Astrocyte (in vitro differentiated cells and primary cell): ENCODE results near the gene CALB2. TPM values are rescaled to one million over a fixed set of nuclear protein-coding genes. Genes with fewer than 3 reads are reported as not detected.

Experiments
- DNase-seq: peaks from one replicate; pipeline ENCODE4 v3.0.0-alpha.2; 2010; ENCODE audit warnings: low read depth
- FAIRE-seq: peaks from 2 replicates; lab custom pipeline; 2011; peaks lifted over from hg19 to GRCh38; lab: Jason Lieb, UNC
- H2AFZ ChIP-seq: 2 replicates; pipeline ENCODE4 v1.6.0; 2012; ENCODE audit warnings: low read depth, low read length, inconsistent platforms
- H3K27ac ChIP-seq: 2 replicates; pipeline ENCODE4 v1.5.1; 2011; ENCODE audit warnings: low read depth, low read length, inconsistent platforms
- H3K27me3 ChIP-seq: 2 replicates; pipeline ENCODE4 v1.6.0; 2011; ENCODE audit warnings: low read length, inconsistent platforms; ENCODE audit not compliant: insufficient read depth
- H3K36me3 ChIP-seq: 2 replicates; pipeline ENCODE4 v1.5.1; 2011; ENCODE audit warnings: low read length, inconsistent platforms; ENCODE audit not compliant: insufficient read depth
- H3K4me1 ChIP-seq: 2 replicates; pipeline ENCODE4 v1.5.1; 2011; ENCODE audit warnings: low read length, inconsistent platforms; ENCODE audit not compliant: insufficient read depth
- H3K4me2 ChIP-seq: 2 replicates; pipeline ENCODE4 v1.6.0; 2012; ENCODE audit warnings: low read length, inconsistent platforms
- H3K4me3 ChIP-seq: 2 replicates; pipeline ENCODE4 v1.5.1; 2011; ENCODE audit warnings: low read depth, mild to moderate bottlenecking, low read length, inconsistent platforms; ENCODE audit not compliant: insufficient read depth
- H3K79me2 ChIP-seq: 2 replicates; pipeline ENCODE4 v1.6.0; 2012; ENCODE audit warnings: mild to moderate bottlenecking, low read length, inconsistent platforms; ENCODE audit not compliant: insufficient read depth
- H3K9ac ChIP-seq: 2 replicates; pipeline ENCODE4 v1.6.0; 2012; ENCODE audit warnings: mild to moderate bottlenecking, low read length, inconsistent platforms
- H3K9me3 ChIP-seq: 2 replicates; pipeline ENCODE4 v1.5.1; 2012; ENCODE audit warnings: low read depth, mild to moderate bottlenecking, low read length, inconsistent platforms; ENCODE audit not compliant: insufficient read depth
- H4K20me1 ChIP-seq: 2 replicates; pipeline ENCODE4 v1.6.0; 2012; ENCODE audit warnings: low read length, inconsistent platforms; ENCODE audit not compliant: insufficient read depth
- H3K27ac Mint-ChIP-seq: one replicate; pipeline ENCODE4 v1.8.0; 2021; ENCODE audit warnings: mild to moderate bottlenecking, mixed read lengths; ENCODE audit not compliant: unreplicated experiment
- H3K27me3 Mint-ChIP-seq: one replicate; pipeline ENCODE4 v1.8.0; 2021; ENCODE audit warnings: low read depth, mixed read lengths; ENCODE audit not compliant: unreplicated experiment
- H3K36me3 Mint-ChIP-seq: one replicate; pipeline ENCODE4 v1.8.0; 2021; ENCODE audit warnings: low read depth, mixed read lengths; ENCODE audit not compliant: unreplicated experiment
- H3K4me1 Mint-ChIP-seq: one replicate; pipeline ENCODE4 v1.8.0; 2021; ENCODE audit warnings: low read depth, mixed read lengths; ENCODE audit not compliant: unreplicated experiment
- H3K4me3 Mint-ChIP-seq: one replicate; pipeline ENCODE4 v1.8.0; 2021; ENCODE audit warnings: mild to moderate bottlenecking, moderate library complexity, mixed read lengths; ENCODE audit not compliant: unreplicated experiment
- H3K9me3 Mint-ChIP-seq: one replicate; pipeline ENCODE4 v1.8.0; 2021; ENCODE audit warnings: mild to moderate bottlenecking, mixed read lengths; ENCODE audit not compliant: unreplicated experiment
- EZH2 ChIP-seq: IDR thresholded peaks from 2 replicates; pipeline ENCODE4 v1.6.1; 2012; ENCODE audit warnings: mild to moderate bottlenecking, low read length, inconsistent platforms; ENCODE audit not compliant: insufficient read depth
- total RNA-seq: library from RNA; stranded (reverse); gene quantifications from 2 replicates; pipeline ENCODE4 v1.2.1, GENCODE V29; 2021
- TF ChIP-seq, protein P1 (sequence below): IDR thresholded peaks from 2 replicates; pipeline ENCODE4 v1.5.1; 2011; ENCODE audit warnings: low read depth, mild to moderate bottlenecking, inconsistent platforms, low read length, moderate library complexity; ENCODE audit not compliant: insufficient read depth

Gene CALB2
- total RNA-seq, 1 donor from 2014 or later = 4.2 TPM

GRCh38 chr16:71365021-71365420 is 6.5 kb downstream of the CALB2 start:
- no peaks in the 10 kb centered on the region for H3K36me3 Mint-ChIP-seq
- no peaks in the 10 kb centered on the region for H3K9me3 ChIP-seq
- TF ChIP-seq, protein P1, sequence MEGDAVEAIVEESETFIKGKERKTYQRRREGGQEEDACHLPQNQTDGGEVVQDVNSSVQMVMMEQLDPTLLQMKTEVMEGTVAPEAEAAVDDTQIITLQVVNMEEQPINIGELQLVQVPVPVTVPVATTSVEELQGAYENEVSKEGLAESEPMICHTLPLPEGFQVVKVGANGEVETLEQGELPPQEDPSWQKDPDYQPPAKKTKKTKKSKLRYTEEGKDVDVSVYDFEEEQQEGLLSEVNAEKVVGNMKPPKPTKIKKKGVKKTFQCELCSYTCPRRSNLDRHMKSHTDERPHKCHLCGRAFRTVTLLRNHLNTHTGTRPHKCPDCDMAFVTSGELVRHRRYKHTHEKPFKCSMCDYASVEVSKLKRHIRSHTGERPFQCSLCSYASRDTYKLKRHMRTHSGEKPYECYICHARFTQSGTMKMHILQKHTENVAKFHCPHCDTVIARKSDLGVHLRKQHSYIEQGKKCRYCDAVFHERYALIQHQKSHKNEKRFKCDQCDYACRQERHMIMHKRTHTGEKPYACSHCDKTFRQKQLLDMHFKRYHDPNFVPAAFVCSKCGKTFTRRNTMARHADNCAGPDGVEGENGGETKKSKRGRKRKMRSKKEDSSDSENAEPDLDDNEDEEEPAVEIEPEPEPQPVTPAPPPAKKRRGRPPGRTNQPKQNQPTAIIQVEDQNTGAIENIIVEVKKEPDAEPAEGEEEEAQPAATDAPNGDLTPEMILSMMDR = no peak
- TF ChIP-seq EZH2 = no peak
- H3K4me3 ChIP-seq = no peak overlapping the region
- no peaks in the 10 kb centered on the region for H3K79me2 ChIP-seq
- FAIRE-seq (no peak), DNase-seq (no peak)
- peaks cover 9% of the 10 kb centered on the region for H3K4me1 ChIP-seq
- H3K27ac Mint-ChIP-seq = no peak overlapping the region
- no peak overlapping the region for H3K27ac ChIP-seq
- no peaks in the 10 kb centered on the region for H3K36me3 ChIP-seq
- peaks cover 17% of the 10 kb centered on the region for H3K27me3 Mint-ChIP-seq
- no peak overlapping the region for H3K4me2 ChIP-seq
- H3K4me1 Mint-ChIP-seq = peaks cover 7% of the 10 kb centered on the region
- no peaks in the 10 kb centered on the region for H3K9me3 Mint-ChIP-seq
- H2AFZ ChIP-seq = no peak overlapping the region
- H3K27me3 ChIP-seq = peaks cover 2% of the 10 kb centered on the region
- no peak overlapping the region for H3K9ac ChIP-seq
- H4K20me1 ChIP-seq = no peaks in the 10 kb centered on the region
- no peak overlapping the region for H3K4me3 Mint-ChIP-seq

- TF ChIP-seq, protein P1 = peak; percentile 43
- no peak for TF ChIP-seq EZH2
- FAIRE-seq = no peak
- Histone ChIP-seq H3K4me1 (no peaks in the 10 kb centered on the region), H3K4me3 (no peak overlapping the region), H3K27ac (no peak overlapping the region), H3K27me3 (peaks cover 2% of the 10 kb centered on the region), H3K36me3 (no peaks in the 10 kb centered on the region), H2AFZ (no peak overlapping the region), H3K79me2 (no peaks in the 10 kb centered on the region), H3K9me3 (no peaks in the 10 kb centered on the region), H4K20me1 (no peaks in the 10 kb centered on the region), H3K4me2 (no peak overlapping the region), H3K9ac (no peak overlapping the region)
- H3K27me3 Mint-ChIP-seq = peaks cover 20% of the 10 kb centered on the region
- no peaks in the 10 kb centered on the region for H3K36me3 Mint-ChIP-seq
- H3K4me1 Mint-ChIP-seq = no peaks in the 10 kb centered on the region
- H3K4me3 Mint-ChIP-seq = no peak overlapping the region
- H3K9me3 Mint-ChIP-seq = no peaks in the 10 kb centered on the region
- no peak overlapping the region for H3K27ac Mint-ChIP-seq
- no peak for DNase-seq
Observed at GRCh38 chr16:71367241-71367976, 8.9 kb downstream of the CALB2 start.

GRCh38 chr16:71368958-71369357 is 10.4 kb downstream of the CALB2 start:
- Histone ChIP-seq H3K4me3 (no peak overlapping the region), H3K79me2 (no peaks in the 10 kb centered on the region), H3K9ac (no peak overlapping the region), H4K20me1 (no peaks in the 10 kb centered on the region), H3K27me3 (peaks cover 2% of the 10 kb centered on the region), H3K36me3 (no peaks in the 10 kb centered on the region), H3K9me3 (no peaks in the 10 kb centered on the region), H2AFZ (no peak overlapping the region), H3K4me1 (no peaks in the 10 kb centered on the region), H3K27ac (no peak overlapping the region), H3K4me2 (no peak overlapping the region)
- H3K27ac Mint-ChIP-seq = no peak overlapping the region
- H3K9me3 Mint-ChIP-seq = no peaks in the 10 kb centered on the region
- no peak for TF ChIP-seq EZH2
- TF ChIP-seq, protein P1 = no peak
- no peak overlapping the region for H3K4me3 Mint-ChIP-seq
- H3K36me3 Mint-ChIP-seq = no peaks in the 10 kb centered on the region
- peaks cover 18% of the 10 kb centered on the region for H3K27me3 Mint-ChIP-seq
- no peak for FAIRE-seq
- no peak for DNase-seq
- no peaks in the 10 kb centered on the region for H3K4me1 Mint-ChIP-seq
